Dermis blood vessel endothelial cell (primary cell): ENCODE measurements around the gene SLC22A15. TPM values are rescaled to one million over a fixed set of nuclear protein-coding genes. Genes with fewer than 3 reads are reported as not detected.
A peak's percentile ranks its signal among the peaks of the same experiment; 100 is the strongest.
"Not testable (repeated sequence)": the region's sequence is repeated elsewhere in the genome, so short reads cannot be mapped to it uniquely, and the experiment has no call there.

Experiments
- DNase-seq: peaks from one replicate; pipeline ENCODE4 v3.0.0; 2010
- total RNA-seq: library from RNA; depleted of rRNA; stranded (reverse); fragments of >200 nt; gene quantifications from 2 replicates; pipeline ENCODE4 v1.2.3, GENCODE V29; 2014

SLC22A15 gene
- total RNA-seq, 1 donor from 2014 or later = 0.17 TPM

- peak; percentile 49 for DNase-seq
These were observed 5.0 kb downstream of the SLC22A15 start for GRCh38 chr1:115980998-115981993.

- DNase-seq = no peak
These were observed 6.1 kb downstream of the SLC22A15 start for GRCh38 chr1:115982400-115982799.

GRCh38 chr1:115983584-115983983 is 7.3 kb downstream of the SLC22A15 start:
- no peak for DNase-seq

- DNase-seq = no peak
These were observed 11.3 kb downstream of the SLC22A15 start for GRCh38 chr1:115987623-115988022.

- no peak for DNase-seq
These were observed 12.6 kb downstream of the SLC22A15 start for GRCh38 chr1:115988953-115989352.

- DNase-seq = no peak
These were observed 13.4 kb downstream of the SLC22A15 start for GRCh38 chr1:115989699-115990098.

GRCh38 chr1:115991909-115992308 is 15.6 kb downstream of the SLC22A15 start:
- no peak for DNase-seq

GRCh38 chr1:115997921-115998320 is 21.6 kb downstream of the SLC22A15 start:
- DNase-seq = not testable (repeated sequence)

GRCh38 chr1:116001739-116002487 is 25.6 kb downstream of the SLC22A15 start:
- no peak for DNase-seq

- no peak for DNase-seq
These were observed 26.6 kb downstream of the SLC22A15 start for GRCh38 chr1:116002781-116003420.

- no peak for DNase-seq
These were observed 27.5 kb downstream of the SLC22A15 start for GRCh38 chr1:116003823-116004222.

- DNase-seq = no peak
These were observed 30.2 kb downstream of the SLC22A15 start for GRCh38 chr1:116006486-116006964.

GRCh38 chr1:116008656-116009390 is 32.5 kb downstream of the SLC22A15 start:
- DNase-seq = no peak

- no peak for DNase-seq
These were observed 36.4 kb downstream of the SLC22A15 start for GRCh38 chr1:116012716-116013115.

- DNase-seq = no peak
These were observed 39.4 kb downstream of the SLC22A15 start for GRCh38 chr1:116015679-116016078.

GRCh38 chr1:116018007-116018406 is 41.7 kb downstream of the SLC22A15 start:
- DNase-seq = no peak

GRCh38 chr1:116019653-116020253 is 43.4 kb downstream of the SLC22A15 start:
- no peak for DNase-seq

GRCh38 chr1:116020668-116021272 is 44.5 kb downstream of the SLC22A15 start:
- DNase-seq = peak; percentile 76

- DNase-seq = no peak
These were observed 48.3 kb downstream of the SLC22A15 start for GRCh38 chr1:116024626-116025025.

- no peak for DNase-seq
These were observed 50.3 kb downstream of the SLC22A15 start for GRCh38 chr1:116026631-116027030.

GRCh38 chr1:116031302-116031835 is 55.1 kb downstream of the SLC22A15 start:
- DNase-seq = no peak
